Loucy (cell line): ENCODE measurements around the gene CLASP1.

ENCODE experiments used
- EZH2phosphoT487 ChIP-seq: fragments of 200-600 bp; IDR thresholded peaks from 2 replicates; pipeline ENCODE4 v1.6.1; 2018; ENCODE audit warnings: antibody characterized with exemption, mild to moderate bottlenecking, moderate library complexity, borderline replicate concordance
- TF ChIP-seq, protein P1 (sequence below): fragments of 200-600 bp; sonication (generic); conservative IDR thresholded peaks from 2 replicates; pipeline ENCODE4 v1.5.1; 2014; ENCODE audit warnings: mild to moderate bottlenecking, antibody characterized with exemption, low read length

DNA sequence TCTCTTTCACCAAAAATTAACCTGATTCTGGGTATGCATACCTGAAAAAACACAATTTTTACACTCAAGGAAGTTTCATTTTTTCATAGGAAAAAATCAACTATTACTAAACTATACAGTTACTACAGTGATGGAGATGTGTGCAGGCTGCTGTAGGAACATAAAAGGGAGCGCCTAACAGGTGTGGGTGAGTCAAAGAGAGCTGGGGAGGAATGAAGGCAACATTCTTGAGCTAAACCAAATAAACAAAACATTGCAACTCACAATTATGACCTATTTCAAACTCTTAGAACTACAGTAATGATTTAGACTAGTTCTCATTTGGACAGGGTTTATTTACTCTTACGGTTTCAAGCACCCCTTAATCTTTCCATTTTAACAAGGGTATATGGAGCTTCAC lies 13.4 kb upstream of the CLASP1 start:
- TF ChIP-seq, protein P1, sequence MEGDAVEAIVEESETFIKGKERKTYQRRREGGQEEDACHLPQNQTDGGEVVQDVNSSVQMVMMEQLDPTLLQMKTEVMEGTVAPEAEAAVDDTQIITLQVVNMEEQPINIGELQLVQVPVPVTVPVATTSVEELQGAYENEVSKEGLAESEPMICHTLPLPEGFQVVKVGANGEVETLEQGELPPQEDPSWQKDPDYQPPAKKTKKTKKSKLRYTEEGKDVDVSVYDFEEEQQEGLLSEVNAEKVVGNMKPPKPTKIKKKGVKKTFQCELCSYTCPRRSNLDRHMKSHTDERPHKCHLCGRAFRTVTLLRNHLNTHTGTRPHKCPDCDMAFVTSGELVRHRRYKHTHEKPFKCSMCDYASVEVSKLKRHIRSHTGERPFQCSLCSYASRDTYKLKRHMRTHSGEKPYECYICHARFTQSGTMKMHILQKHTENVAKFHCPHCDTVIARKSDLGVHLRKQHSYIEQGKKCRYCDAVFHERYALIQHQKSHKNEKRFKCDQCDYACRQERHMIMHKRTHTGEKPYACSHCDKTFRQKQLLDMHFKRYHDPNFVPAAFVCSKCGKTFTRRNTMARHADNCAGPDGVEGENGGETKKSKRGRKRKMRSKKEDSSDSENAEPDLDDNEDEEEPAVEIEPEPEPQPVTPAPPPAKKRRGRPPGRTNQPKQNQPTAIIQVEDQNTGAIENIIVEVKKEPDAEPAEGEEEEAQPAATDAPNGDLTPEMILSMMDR = no peak
- no peak for TF ChIP-seq EZH2phosphoT487
